Endothelial cell of umbilical vein (primary cell): ENCODE measurements around the gene CREG1. TPM values are rescaled to one million over a fixed set of nuclear protein-coding genes. Genes with fewer than 3 reads are reported as not detected.

Experiments
- BruUV-seq: library from RNA; stranded (reverse); fragments of 400-500 nt; replicated peaks from 2 replicates; lab custom pipeline; 2021; lab: Mats Ljungman, UMichigan
- CTCF ChIA-PET: fragments of 300-600, 350-600 bp; sonication (Branson Sonifier 250); formaldehyde crosslinking; loops from one replicate; lab custom pipeline; 2021; ENCODE audit warnings: antibody characterized with exemption, inconsistent platforms; lab: Charles Lee
- POLR2A ChIA-PET: fragments of 300-600, 350-600 bp; sonication (Branson Sonifier 250); formaldehyde crosslinking; loops from one replicate; lab custom pipeline; 2021; ENCODE audit warnings: antibody characterized with exemption, inconsistent platforms; lab: Charles Lee
- DNase-seq: peaks from one replicate; pipeline ENCODE4 v3.0.0-alpha.2; 2011; ENCODE audit warnings: low read depth, low spot score
- FAIRE-seq: peaks from 2 replicates; lab custom pipeline; 2011; peaks lifted over from hg19 to GRCh38; lab: Jason Lieb, UNC
- H2AFZ ChIP-seq: 2 replicates; pipeline ENCODE4 v1.6.0; 2012; ENCODE audit warnings: low read depth, low read length, control low read depth, inconsistent platforms
- H3K27ac ChIP-seq: 2 replicates; pipeline ENCODE4 v1.5.1; 2011; ENCODE audit warnings: low read depth, mild to moderate bottlenecking, control low read depth, low read length, moderate library complexity; ENCODE audit not compliant: insufficient read depth
- H3K27me3 ChIP-seq, 2 experiments: 2 replicates each; pipeline versions ENCODE4 v1.6.0 to v1.6.1; 2011; ENCODE audit warnings: low read length in 2 of 2, mixed read lengths in 1 of 2; ENCODE audit not compliant: control insufficient read depth in 2 of 2, insufficient read depth in 2 of 2
- H3K36me3 ChIP-seq, 2 experiments: 2 replicates in 1 of 2; 3 replicates in 1 of 2; pipeline ENCODE4 v1.5.1; 2011; ENCODE audit warnings: low read length in 2 of 2, mild to moderate bottlenecking in 1 of 2, moderate library complexity in 1 of 2; ENCODE audit not compliant: control insufficient read depth in 2 of 2, insufficient read depth in 2 of 2; ENCODE audit errors: extremely low read depth in 1 of 2
- H3K4me1 ChIP-seq: 3 replicates; pipeline ENCODE4 v1.5.1; 2011; ENCODE audit warnings: mild to moderate bottlenecking, low read length; ENCODE audit not compliant: control insufficient read depth, insufficient read depth; ENCODE audit errors: extremely low read depth
- H3K4me2 ChIP-seq: 2 replicates; pipeline ENCODE4 v1.6.1; 2011; ENCODE audit warnings: low read length, control low read depth, mixed read lengths; ENCODE audit not compliant: insufficient read depth
- H3K4me3 ChIP-seq, 3 experiments: fragments of 200-600 bp in 1 of 3; sonication (generic), shearing (Covaris generic) in 1 of 3; replicated peaks in 1 of 3; 2 replicates each; pipeline ENCODE4 v1.5.1; 2011 to 2016; ENCODE audit warnings: control low read depth in 3 of 3, low read length in 3 of 3, mild to moderate bottlenecking in 2 of 3, inconsistent platforms in 1 of 3, low read depth in 1 of 3, moderate library complexity in 1 of 3; ENCODE audit not compliant: insufficient read depth in 1 of 3
- H3K79me2 ChIP-seq: 2 replicates; pipeline ENCODE4 v1.6.0; 2012; ENCODE audit warnings: low read length, inconsistent platforms; ENCODE audit not compliant: control insufficient read depth, insufficient read depth
- H3K9ac ChIP-seq: replicated peaks from 2 replicates; pipeline ENCODE3; 2011; ENCODE audit warnings: low read length, control low read depth; ENCODE audit not compliant: insufficient read depth; ENCODE audit errors: extremely low read depth
- H3K9me1 ChIP-seq: replicated peaks from 3 replicates; pipeline ENCODE4 v1.6.0; 2011; ENCODE audit warnings: mild to moderate bottlenecking, low read length; ENCODE audit not compliant: control insufficient read depth, insufficient read depth; ENCODE audit errors: extremely low read depth
- H3K9me3 ChIP-seq: replicated peaks from 2 replicates; pipeline ENCODE4 v1.5.1; 2012; ENCODE audit warnings: low read length, inconsistent platforms; ENCODE audit not compliant: control insufficient read depth, insufficient read depth
- H4K20me1 ChIP-seq: replicated peaks from 2 replicates; pipeline ENCODE3; 2011; ENCODE audit warnings: mild to moderate bottlenecking, low read length; ENCODE audit not compliant: control insufficient read depth, insufficient read depth; ENCODE audit errors: extremely low read depth
- EZH2 ChIP-seq: IDR thresholded peaks from 2 replicates; pipeline ENCODE4 v1.6.1; 2012; ENCODE audit warnings: borderline replicate concordance, low read depth, mild to moderate bottlenecking, moderate library complexity, low read length, inconsistent platforms; ENCODE audit not compliant: severe bottlenecking
- FOS ChIP-seq: IDR thresholded peaks from 2 replicates; pipeline ENCODE4 v1.6.1; 2011; ENCODE audit warnings: mild to moderate bottlenecking, low read length, moderate library complexity, borderline replicate concordance; ENCODE audit not compliant: insufficient read depth
- GATA2 ChIP-seq: IDR thresholded peaks from 2 replicates; pipeline ENCODE4 v1.7.0; 2011; ENCODE audit warnings: low read depth, mild to moderate bottlenecking, moderate library complexity, mixed read lengths, low read length; ENCODE audit not compliant: insufficient read length, insufficient read depth
- JUN ChIP-seq: IDR thresholded peaks from 2 replicates; pipeline ENCODE4 v1.6.1; 2011; ENCODE audit warnings: borderline replicate concordance, low read depth; ENCODE audit not compliant: insufficient read length, insufficient read depth
- MYC ChIP-seq: IDR thresholded peaks from one replicate; pipeline ENCODE4 v1.6.1; 2011; ENCODE audit warnings: mild to moderate bottlenecking, low read depth, low read length
- POLR2A ChIP-seq: IDR thresholded peaks from 2 replicates; pipeline ENCODE4 v1.6.1; 2012; ENCODE audit warnings: low read depth, mild to moderate bottlenecking, control low read depth, low read length
- POLR2AphosphoS5 ChIP-seq: IDR thresholded peaks from 2 replicates; pipeline ENCODE4 v1.6.1; 2012; ENCODE audit warnings: low read depth, mild to moderate bottlenecking, control low read depth, low read length, moderate library complexity; ENCODE audit not compliant: insufficient read depth
- dilution Hi-C: fragments of 300-500 bp; cut with MboI; formaldehyde crosslinking; loops from one replicate; pipeline ENCODE4 v1.15.0; 2019; ENCODE audit warnings: low sequenced_read_pairs; ENCODE audit not compliant: extremely low pct_ligation_motif_present
- intact Hi-C: fragments of 100-400 bp; cut with micrococcal nuclease; formaldehyde crosslinking; loops from one replicate; pipeline ENCODE4 v1.10.0; 2022
- polyA plus RNA-seq, 4 experiments: library from polyadenylated mRNA; depleted of rRNA in 3 of 4; stranded (reverse) in 3 of 4; unstranded in 1 of 4; fragments of >200 nt; gene quantifications; 2 replicates each; pipeline versions ENCODE4 v1.2.1 to v1.2.3, GENCODE V29; 2011 to 2012; ENCODE audit warnings: missing spikeins in 1 of 4
- total RNA-seq: library from RNA; stranded (reverse); gene quantifications from 2 replicates; pipeline ENCODE4 v1.2.3, GENCODE V29; 2021
- TF ChIP-seq, protein P1 (sequence below): IDR thresholded peaks from 2 replicates; pipeline ENCODE4 v1.6.1; 2011; ENCODE audit not compliant: insufficient read depth, insufficient read length
- TF ChIP-seq, protein P2 (sequence below), 2 donors: IDR thresholded peaks; 1 replicate in 1 of 2; 2 replicates in 1 of 2; pipeline ENCODE4 v1.5.1; 2011; ENCODE audit warnings: low read length in 2 of 2, mild to moderate bottlenecking in 2 of 2, moderate library complexity in 2 of 2, control low read depth in 1 of 2, inconsistent platforms in 1 of 2, low read depth in 1 of 2; ENCODE audit not compliant: insufficient read depth in 1 of 2; ENCODE audit errors: extremely low read depth in 1 of 2

Gene CREG1
- total and polyA plus RNA-seq, 2 donors (not counting 3 experiments of a cell fraction or from before 2014, with no cell fraction given) = 10.3 to 15.8 TPM

DNA sequence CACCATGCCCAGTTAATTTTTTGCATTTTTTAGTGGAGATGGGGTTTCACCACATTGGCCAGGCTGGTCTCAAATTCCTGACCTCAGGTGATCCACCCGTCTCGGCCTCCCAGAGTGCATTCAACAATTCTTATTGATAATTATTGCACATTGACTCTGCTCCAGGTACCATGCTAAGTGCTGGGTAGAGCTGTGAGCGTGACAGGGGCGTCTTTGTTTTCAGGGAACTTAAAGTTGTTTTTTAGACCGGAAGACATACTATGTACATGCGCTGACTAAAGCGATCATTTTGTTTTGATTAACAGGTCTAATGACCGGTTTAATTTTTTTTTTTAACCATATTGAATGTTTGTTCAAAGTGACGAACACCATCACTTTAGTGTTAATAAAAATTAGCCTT lies 39.3 kb downstream of the CREG1 start:
- Histone ChIP-seq H4K20me1 (no peaks in the 10 kb centered on the region), H3K27me3 (peaks cover 0 to 3% of the 10 kb centered on the region in 2 experiments), H3K79me2 (no peaks in the 10 kb centered on the region), H3K9me1 (no peaks in the 10 kb centered on the region), H3K9ac (no peak overlapping the region), H3K9me3 (no peaks in the 10 kb centered on the region), H3K4me3 (no peak overlapping the region), H2AFZ (no peak overlapping the region), H3K4me1 (no peaks in the 10 kb centered on the region), H3K4me2 (no peak overlapping the region), H3K27ac (no peak overlapping the region), H3K36me3 (no peaks in the 10 kb centered on the region)
- no peak for FAIRE-seq
- intact Hi-C loops = no loop called here
- DNase-seq = no peak
- BruUV-seq = no TSS peak
- ChIA-PET CTCF (interaction anchor here (1.8 kb wide), 1 partner anchor 19 kb away, joined by 6 read pairs; no protein-coding TSS in a partner anchor), POLR2A (no interaction called here)
- dilution Hi-C loops = no loop called here
- no peak for TF ChIP-seq POLR2A
- no peak for TF ChIP-seq FOS
- no peak for TF ChIP-seq POLR2AphosphoS5
- TF ChIP-seq, protein P1, sequence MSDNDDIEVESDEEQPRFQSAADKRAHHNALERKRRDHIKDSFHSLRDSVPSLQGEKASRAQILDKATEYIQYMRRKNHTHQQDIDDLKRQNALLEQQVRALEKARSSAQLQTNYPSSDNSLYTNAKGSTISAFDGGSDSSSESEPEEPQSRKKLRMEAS = no peak
- no peak for TF ChIP-seq EZH2
- no peak for TF ChIP-seq JUN
- no peak for TF ChIP-seq GATA2
- TF ChIP-seq MYC = no peak

DNA sequence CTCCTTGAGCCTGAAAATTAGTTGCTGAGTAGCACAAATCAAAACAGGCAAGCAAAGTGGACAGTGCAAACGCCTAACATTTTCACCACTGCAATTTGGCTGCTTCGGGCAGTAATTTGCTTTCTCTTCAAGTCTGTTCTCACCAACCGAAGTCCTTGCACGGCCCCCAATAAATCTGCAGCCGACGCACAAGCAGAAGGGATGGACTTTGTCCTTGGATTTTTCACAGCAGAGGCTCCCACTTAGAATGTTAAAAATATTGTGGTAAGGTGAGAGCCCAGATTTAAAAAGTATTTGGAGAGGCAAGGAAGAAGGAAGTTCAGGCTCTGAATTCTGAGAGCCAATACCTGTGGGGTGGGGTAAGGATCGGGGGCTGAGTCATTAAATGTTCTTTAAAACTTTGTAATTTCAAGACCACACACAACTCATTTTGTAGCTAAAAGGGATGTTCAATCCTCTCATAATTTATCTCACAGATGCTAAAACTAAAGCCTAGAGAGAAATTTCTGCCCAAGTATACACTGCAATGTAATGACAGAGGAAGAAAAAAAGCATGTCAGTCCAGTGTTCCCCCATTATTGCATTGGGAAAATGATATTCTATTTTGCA lies 41.4 kb downstream of the CREG1 start:
- dilution Hi-C loops = no loop called here
- FAIRE-seq = no peak

More for the DNA sequence above, 41.4 kb downstream of the CREG1 start:
- Histone ChIP-seq H3K79me2 (no peaks in the 10 kb centered on the region), H3K4me2 (no peak overlapping the region), H3K9me3 (no peaks in the 10 kb centered on the region), H3K4me3 (no peak overlapping the region), H3K27ac (no peak overlapping the region), H4K20me1 (no peaks in the 10 kb centered on the region), H3K27me3 (peaks cover 0 to 3% of the 10 kb centered on the region in 2 experiments), H3K9me1 (no peaks in the 10 kb centered on the region), H3K4me1 (no peaks in the 10 kb centered on the region), H3K9ac (no peak overlapping the region), H3K36me3 (no peaks in the 10 kb centered on the region), H2AFZ (no peak overlapping the region)
- ChIA-PET CTCF (no interaction called here), POLR2A (no interaction called here)
- intact Hi-C loops = no loop called here
- no TSS peak for BruUV-seq
- DNase-seq = no peak
- no peak for TF ChIP-seq JUN
- no peak for TF ChIP-seq POLR2AphosphoS5
- no peak for TF ChIP-seq FOS
- no peak for TF ChIP-seq POLR2A
- TF ChIP-seq, protein P1 = no peak
- TF ChIP-seq GATA2 = no peak
- no peak for TF ChIP-seq EZH2
- no peak for TF ChIP-seq MYC
- TF ChIP-seq, protein P2, sequence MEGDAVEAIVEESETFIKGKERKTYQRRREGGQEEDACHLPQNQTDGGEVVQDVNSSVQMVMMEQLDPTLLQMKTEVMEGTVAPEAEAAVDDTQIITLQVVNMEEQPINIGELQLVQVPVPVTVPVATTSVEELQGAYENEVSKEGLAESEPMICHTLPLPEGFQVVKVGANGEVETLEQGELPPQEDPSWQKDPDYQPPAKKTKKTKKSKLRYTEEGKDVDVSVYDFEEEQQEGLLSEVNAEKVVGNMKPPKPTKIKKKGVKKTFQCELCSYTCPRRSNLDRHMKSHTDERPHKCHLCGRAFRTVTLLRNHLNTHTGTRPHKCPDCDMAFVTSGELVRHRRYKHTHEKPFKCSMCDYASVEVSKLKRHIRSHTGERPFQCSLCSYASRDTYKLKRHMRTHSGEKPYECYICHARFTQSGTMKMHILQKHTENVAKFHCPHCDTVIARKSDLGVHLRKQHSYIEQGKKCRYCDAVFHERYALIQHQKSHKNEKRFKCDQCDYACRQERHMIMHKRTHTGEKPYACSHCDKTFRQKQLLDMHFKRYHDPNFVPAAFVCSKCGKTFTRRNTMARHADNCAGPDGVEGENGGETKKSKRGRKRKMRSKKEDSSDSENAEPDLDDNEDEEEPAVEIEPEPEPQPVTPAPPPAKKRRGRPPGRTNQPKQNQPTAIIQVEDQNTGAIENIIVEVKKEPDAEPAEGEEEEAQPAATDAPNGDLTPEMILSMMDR (IDR thresholded peaks at IDR 0.05; ENCODE audit: extremely low read depth in 1 of 2, insufficient read depth in 1 of 2, low read depth in 1 of 2, low read length in 2 of 2) = no peak
